GM12872 (cell line): Measurements from ENCODE around the gene REXO1.

Experiments
- CTCF ChIP-seq: IDR thresholded peaks from 3 replicates; pipeline ENCODE4 v1.5.1; 2011; ENCODE audit warnings: low read depth, mild to moderate bottlenecking, low read length, moderate library complexity; ENCODE audit not compliant: insufficient read depth

REXO1 gene

GRCh38 chr19:1854542-1855039 lies 6.3 kb upstream of the REXO1 start:
- TF ChIP-seq CTCF: no peak

DNA sequence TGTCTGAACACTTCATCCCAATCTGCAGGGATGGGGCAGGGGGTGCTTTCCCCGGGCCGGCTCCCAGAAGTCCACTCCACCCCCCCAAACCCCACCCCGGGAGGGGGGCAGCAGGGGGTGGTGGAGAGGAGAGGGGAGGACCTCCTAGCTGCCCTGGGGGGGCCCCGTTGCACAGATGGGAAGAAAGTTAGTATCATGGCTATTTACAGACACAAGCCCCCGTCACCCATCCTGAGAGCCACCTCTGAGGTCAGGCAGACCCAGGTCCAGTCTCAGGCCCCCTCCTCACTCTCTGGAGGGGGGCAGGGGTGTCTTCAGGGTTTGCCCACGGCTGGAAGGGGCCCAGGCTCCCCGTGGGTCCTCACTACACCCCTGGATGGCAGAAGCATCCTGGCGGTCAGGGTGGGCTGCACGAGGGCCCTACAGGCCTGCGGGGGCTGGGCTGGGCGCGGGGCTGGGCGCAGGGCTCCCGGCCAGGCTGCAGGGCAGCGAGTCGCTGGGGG lies 5.8 kb upstream of the REXO1 start:
- TF ChIP-seq CTCF: no peak

DNA sequence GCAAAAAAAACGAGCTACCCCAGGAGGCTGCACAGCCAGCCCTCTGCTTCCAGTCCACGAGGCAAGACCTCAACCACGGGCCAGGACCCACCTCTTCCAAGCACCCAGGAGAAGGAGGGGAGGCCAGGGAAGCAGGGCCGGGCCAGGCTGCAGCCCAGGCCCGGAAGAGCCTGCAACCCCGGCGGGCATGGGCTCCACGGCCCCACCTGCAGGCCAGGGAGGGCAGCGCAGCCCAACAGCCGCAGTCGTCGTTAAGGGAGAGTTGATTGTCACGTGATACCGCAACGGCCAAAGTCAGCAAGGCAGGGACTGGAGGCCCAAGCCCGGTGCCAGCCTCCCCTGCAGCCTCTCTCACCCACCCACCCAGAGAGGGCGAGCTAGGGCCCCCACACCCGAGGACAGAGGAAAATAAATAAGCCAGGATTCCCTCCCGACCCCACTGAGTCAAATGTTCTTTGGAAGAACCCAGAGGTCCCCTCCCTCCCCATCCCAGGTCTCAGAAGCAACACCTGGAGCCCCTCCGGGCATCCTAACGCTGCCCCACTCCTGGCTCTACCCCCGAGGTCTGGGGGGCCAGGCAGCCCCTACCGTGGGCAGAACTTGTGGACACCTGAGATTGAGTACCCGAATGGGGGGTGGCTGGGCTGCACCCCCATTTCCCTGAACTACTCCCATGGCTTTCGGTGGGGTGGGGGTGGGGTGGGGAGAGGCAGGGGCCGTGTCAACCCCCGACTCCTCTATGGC lies 5.2 kb upstream of the REXO1 start:
- TF ChIP-seq CTCF: peak; percentile 97

- no peak for TF ChIP-seq CTCF
Observed at GRCh38 chr19:1852581-1853128, 4.4 kb upstream of the REXO1 start.

DNA sequence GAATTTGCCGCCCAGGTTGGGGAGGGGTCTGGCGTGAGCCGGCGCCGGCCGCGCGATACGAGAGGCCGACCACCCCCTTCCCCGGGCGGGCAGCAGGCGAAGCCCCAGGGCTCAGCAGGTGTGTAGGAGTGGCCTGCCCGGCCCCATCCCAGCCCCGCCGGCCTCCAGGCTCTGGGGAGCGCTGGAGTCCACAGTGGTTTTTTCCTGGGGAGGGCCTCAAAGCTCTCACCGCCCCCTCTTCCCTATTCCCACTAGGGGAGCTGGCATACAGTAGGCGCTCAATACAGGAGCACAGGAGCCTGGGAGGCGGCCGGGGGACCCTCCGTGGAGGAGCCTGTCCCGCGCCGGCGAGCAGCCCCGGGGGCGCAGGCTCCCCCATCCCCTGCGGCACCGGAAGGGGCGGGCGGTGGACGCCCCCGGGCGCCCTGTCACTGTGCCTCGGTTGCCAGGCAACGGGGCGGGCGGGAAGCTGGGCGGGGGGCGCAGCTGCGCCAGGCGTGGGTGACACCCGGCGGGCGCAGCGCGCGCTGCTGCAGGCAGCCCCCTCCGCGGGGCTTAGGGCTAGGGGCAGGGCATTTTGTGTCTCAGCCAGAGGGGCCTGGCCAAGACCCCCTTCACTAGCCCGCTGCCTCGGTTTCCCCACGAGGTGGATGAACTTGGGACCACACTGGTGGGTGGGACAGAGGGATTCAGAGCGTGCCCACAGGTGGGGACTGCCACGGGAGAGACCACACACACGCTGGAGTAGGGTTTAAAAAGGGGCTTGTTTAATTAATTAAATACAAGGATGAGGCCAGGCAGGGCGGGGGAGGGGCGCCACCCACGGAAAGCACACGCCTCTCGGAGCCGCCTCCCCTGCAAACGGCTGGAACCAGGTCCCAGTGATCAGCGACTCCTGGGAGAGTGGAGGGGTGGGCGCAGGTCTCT lies 3.6 kb upstream of the REXO1 start:
- TF ChIP-seq CTCF: no peak

DNA sequence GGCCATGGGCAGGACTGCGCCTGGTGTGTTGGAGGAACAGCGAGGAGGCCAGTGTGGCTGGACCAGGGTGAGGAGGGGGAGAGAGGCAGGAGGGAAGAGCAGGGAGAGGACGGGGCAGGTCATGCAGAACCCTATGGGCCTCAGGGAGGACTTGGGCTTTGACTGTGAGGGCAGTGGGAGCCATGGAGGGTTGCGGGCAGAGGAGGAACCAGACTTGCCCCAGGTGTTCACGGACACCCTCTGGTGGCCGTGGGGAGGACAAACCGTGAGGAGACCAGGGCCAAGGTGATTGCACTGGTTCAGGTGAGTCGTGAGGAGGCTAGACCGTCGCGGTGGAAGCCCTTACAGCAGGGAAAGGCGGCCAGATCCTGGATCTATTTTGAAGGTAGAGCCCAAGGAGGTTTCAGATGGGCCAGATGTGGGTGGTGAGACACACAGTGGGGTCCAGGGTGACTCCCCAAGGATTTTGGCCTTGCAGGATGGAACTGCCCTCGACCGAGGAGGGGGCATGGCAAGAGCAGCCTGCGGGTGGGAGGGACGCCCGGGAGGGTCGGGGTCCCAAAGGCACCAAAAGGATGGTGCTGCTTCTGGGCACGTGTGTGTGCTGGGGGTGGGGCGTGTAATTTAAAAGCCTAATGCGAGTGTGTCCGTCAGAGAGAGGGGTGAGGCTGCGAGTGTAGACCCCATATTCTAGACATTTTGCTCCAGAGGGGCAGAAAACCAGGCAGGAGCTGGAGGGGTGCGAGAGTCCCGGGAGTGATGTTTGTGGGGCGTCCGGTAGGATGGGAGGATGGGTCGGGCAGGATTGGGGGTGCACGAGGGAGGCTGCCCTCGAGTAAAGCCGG lies 2.7 kb upstream of the REXO1 start:
- TF ChIP-seq CTCF: peak; percentile 35; the same call in 1 of the 3 replicates
